HG02571 (cell line): ENCODE data around the gene NPS.

ENCODE experiments used
- ATAC-seq: cut with Tn5 transposase; IDR thresholded peaks from one replicate; pipeline ENCODE4 v1.9.1; 2021; ENCODE audit warnings: mild to moderate bottlenecking, moderate library complexity; ENCODE audit not compliant: unreplicated experiment

NPS gene

GRCh38 chr10:127549009-127549408, at the start of gene NPS:
NPS (plus strand) TSS chr10:127549309; CDS start chr10:127549369, 60 bp downstream.
- no peak for ATAC-seq

DNA sequence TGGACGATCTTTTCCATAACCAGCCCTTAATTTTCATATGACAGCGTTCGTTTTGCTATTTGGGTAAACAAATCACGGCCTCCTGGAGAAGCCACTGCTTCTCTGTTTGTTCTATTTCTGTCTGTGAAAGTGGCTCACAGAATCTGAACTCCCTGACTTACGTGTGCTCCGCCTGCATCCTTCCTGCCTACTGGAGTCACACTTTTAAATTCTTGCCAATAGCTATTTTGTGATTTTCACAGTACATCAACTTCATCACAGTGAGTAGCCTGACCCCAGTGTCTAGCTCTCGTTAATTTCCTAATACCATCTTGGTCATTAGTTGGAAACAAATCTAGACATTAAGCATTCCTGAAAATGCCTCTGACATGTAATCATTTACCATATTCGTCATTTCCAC, 49.0 kb upstream of the NPS start:
- no peak for ATAC-seq

DNA sequence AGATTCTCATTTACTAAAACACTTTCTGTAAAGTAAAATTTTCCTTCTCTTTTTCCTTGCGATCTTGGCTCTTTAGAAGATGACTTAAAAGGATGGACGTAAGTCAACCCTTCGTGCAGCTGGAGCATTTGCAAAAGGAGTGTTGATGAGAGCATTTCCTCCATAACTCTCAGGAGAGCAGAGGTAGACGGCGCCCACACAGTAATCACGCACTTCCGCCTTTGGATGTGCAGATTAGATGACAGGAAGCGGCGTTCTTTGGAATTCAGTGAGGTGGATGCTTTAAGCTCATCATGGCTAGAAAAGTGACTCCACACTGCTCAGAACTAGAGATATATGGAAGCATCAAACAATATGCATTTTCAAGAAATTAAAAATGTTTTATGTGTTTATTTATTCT, 43.0 kb upstream of the NPS start:
- no peak for ATAC-seq

DNA sequence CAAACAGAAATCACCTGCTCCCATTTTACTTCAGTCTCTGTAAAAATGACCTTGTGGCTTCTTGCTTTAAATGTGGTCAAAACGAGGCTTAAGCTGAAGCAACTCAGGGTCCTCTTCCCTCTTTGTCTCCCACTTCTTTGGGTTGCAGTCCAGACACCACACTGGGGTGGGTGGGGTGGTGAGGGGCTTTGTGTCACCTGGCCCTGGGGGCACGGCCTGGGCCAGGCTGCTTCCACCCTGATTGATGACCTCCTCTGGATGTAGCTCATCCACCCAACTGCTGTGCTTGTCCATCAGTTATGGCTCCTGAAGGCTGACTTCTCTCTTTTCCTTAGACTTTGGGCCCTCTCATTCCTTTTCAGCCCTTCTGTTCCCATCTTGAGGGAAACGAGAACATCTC, 26.8 kb upstream of the NPS start:
- ATAC-seq: no peak

DNA sequence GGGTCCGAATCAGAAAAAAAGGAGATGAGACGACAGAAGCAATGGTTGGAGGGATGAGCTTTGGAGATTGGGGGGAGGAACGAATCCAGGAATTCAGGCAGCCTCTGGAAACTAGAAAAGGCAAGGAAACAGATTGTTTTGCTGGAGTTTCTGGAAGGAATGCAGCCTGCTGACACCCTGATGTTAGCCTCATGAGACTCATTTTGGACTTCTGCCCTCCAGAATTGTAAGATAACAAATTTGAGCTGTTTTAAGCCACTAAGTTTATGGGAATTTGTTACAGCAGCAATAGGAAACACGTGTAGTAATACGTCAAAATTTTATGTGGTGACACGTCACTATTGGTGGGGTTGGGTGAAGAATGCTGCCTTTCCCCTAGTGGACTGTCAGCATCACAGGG, 25.6 kb upstream of the NPS start:
- ATAC-seq: no peak

GRCh38 chr10:127524229-127524628, 24.9 kb upstream of the NPS start:
- no peak for ATAC-seq

- no peak for ATAC-seq
Observed at GRCh38 chr10:127524908-127525665, 24.0 kb upstream of the NPS start.

- ATAC-seq: no peak
Observed at GRCh38 chr10:127525686-127526085, 23.4 kb upstream of the NPS start.

DNA sequence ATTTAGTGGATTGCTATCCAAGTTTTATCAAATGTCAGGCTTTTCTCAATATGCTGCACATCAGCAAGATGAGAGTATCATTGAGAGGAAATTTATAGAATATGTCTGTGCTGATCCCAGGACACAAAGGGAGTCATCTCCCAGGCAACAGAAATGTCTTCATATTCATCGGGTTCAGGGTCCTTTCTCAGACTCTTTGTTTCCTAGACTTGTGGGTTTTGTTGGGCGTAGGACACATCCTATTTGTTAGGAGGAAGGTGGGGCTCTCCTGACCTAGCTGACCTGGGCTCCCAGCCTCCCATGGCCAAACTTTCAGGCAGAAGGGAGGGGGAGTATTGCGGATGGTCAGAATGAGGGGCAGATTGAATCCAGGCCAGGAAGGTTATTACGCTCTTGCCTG, 22.9 kb upstream of the NPS start:
- ATAC-seq: no peak

- ATAC-seq: no peak
Observed at GRCh38 chr10:127527320-127527719, 21.8 kb upstream of the NPS start.

DNA sequence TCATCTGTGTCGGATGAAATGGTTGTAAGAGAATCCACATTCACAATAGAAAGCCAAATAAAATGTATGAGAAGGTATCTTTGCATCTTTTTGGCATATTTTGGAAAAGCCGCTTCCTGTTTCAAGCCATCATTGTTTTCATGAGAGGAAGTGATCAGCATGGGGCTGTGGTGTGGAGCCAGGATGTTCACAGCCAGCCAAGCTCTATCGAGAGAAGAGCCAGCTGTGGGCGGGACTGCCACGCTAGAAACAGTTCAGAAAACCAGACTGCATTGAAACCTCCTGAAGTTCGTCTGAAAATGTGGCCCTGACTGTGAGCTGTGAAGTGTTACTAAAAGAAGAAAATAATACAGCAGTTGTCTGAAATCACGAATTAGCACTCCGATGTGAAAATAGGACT, 21.2 kb upstream of the NPS start:
- ATAC-seq: no peak

DNA sequence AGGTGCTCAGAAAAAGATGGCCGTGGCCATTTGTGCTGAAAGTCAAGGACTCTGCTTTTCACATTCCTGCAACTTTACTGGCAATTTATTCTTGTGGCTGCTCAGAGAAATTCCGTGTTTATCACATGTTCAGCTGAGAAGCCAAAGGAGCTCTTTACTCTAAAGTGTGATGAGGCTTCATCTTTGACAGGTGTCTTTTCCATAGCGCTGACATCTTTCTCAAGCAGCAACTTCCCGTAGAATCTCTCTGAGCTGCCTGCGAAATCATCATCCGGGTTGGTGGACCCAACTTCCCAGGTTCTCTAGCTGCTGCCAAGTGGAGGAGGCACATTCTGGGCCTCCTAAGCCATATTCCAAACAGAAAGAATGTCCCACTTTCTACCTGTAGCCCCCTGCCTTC, 16.9 kb upstream of the NPS start:
- no peak for ATAC-seq

- no peak for ATAC-seq
Observed at GRCh38 chr10:127532659-127533058, 16.4 kb upstream of the NPS start.

DNA sequence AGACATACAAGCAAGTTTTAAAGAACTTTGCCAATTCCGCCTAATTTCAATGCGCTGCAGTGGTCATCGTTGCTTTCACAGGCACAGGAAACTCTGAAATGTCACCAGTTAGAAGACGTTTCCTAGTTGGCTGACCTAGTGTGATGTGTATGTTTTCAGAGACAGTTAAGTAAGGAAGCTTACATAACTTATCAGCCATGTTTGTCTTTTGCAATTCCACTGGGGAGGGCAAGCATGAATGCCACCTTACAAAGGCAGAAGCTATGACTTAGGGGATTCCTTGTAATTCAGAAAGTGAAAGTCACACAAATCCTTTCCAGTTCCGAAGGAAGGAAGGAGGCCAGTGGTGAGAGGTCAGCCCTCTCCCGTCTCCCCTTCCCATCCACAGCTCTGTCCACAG, 15.0 kb upstream of the NPS start:
- no peak for ATAC-seq

DNA sequence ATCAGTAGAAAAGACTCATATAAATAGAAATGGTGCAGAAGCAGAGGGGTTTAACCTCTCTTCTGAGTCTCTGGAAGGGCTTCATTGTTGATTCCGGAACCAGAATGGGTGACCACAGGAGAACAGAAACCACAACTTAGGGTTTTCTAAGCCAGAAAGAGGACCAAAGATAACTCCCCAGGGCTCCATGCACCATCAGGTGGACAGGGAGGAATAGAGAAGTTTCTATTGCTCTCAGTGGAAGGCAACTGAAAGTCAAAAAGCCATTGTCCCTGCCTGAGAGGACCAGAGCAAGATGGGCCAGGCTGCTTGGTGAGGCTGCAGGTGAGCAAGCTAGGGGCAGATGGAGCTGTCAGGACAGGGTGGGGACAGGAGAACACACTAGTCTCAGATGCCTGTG, 14.6 kb upstream of the NPS start:
- ATAC-seq: no peak

DNA sequence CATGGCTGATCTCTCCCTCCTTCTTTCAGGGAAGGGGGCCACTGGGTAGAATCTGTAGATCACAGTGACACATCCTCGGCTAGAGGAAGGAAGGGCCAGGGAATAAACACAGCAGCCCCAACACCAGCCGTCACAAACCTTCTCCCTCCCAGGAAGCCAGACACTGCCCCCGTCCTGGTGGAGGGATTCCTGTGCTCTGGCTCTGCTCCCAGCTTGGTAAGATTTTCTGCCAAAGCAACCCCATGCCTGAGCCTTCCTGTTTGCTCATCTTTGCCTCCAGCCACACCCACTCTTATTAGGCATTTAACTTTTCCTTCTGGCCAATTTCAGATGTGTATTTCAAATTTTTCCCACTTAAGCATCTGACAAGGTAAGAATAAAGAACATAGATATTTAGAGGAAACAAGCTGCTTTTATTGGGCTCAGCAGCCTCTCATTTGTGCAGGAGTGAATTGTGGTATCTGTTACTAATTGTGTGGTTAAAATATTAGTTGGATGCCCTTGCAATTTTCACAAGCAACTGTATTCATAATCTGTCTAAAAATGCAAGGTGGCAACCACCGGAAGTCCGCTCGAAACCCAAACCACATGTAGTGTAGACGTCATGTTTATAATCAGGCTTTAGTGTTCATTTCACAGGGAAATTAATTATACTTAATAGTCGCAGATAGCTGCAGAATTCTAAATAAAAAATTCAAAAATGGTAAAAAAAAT, 13.2 kb upstream of the NPS start:
- ATAC-seq: no peak

DNA sequence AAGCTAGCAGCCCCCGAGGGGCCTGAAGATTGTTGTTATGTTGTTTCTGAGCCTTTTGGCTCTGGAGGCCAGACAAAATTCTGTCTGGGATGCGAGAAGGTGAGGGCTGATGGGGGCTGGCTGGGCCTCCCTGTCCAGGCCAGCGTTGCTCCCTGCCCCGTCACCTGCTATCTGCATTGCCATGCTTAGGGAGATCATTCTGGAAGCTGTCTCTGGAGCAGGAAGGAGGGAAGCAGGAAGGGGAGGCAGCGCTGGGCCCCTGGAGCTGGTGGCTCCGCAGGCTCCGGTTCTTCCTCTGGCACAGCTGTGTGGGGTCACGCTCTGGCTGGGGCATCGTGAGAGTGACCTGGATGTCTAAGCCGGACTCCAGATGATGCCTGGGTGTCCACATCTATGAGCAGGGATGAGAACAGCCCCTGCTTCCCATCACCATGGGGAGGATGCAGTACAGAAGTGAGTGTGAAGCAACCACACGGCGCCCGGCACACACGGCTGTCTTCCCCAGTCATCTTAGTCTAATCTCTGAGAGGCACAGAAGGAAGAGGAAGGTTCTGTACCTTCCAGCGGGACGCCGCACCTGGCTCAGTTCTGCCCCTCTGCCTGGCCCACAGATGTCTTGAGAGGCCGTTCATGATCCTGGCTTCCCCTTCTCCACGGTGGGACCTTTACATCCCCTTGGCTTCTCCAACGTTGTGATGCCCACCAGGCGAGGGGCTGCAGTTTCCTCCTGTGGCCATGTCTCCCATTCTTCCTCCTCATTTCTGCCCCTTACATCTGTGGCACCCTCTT, 11.9 kb upstream of the NPS start:
- ATAC-seq: no peak

DNA sequence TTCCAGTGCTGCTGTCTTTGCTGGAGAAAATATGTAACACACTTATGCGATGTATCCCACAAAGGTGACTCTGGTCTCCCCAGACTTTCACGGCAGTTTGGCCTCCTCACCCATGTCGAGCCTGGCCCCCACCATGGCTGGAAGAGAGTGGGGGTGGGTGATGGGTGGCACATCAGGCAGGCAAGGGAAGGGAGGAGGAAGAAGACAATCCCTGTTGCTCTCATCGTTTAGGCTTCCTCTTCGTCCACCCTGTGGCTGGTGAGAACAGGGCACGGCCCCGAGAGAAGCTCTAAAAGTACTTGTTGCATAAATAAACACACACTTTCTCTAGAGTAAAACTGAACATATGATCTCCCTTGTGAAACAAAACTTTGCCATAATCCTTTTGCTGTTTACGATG, 11.2 kb upstream of the NPS start:
- no peak for ATAC-seq

DNA sequence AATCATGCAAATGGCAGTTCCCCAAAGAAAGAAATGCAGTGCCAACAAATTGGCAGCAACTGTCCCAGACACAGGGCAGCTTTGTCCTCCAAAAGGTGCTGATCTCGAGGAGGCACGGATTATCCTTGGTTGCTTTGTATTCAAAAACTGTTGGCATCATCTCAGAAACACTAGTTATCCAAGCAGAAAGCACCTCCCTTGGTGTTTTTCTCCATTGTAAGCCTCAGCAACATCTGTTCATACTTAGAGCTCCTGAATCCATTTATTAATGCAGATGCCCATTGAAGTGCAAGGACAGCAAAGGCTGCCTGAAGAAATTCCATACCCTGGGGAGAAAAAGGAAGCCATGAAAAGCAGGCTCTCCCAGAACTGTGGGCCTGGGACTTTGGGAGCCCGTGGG, 1.1 kb upstream of the NPS start:
- ATAC-seq: no peak

DNA sequence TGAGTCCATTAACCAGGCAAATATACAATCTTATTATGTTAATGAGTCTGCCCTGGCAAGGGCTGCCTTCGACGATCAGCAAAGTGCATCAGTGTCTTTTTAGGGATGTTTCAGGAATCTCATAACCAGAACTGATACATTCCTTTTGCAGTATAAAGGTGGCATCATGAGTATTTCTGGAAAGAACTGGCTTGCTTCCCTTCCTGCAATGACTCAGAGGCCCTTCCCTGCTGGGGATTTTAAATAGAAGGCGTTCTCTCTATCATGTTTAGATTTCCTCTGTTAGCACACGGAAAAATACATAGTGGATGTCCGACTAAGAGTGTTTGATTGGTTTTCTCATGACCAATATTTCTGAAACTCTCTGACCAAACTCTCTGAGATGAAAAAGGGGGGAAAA, 1.8 kb downstream of the NPS start:
- ATAC-seq: no peak

DNA sequence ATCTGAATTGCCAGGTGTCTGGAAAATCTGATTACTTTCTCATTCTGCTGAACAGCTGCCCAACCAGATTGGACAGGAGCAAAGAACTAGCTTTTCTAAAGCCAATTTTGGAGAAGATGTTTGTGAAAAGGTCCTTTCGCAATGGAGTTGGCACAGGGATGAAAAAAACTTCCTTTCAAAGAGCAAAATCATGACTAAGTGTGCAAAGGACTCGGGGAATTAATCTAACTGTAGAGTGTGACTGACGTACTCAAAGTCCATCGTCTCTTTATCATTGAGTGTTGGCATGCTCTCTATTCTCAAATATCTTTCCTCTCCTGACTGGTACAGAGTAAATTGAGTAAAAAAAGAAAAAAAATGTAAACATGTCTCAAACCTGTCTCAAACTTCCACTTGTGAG, 3.3 kb downstream of the NPS start:
- ATAC-seq: no peak

DNA sequence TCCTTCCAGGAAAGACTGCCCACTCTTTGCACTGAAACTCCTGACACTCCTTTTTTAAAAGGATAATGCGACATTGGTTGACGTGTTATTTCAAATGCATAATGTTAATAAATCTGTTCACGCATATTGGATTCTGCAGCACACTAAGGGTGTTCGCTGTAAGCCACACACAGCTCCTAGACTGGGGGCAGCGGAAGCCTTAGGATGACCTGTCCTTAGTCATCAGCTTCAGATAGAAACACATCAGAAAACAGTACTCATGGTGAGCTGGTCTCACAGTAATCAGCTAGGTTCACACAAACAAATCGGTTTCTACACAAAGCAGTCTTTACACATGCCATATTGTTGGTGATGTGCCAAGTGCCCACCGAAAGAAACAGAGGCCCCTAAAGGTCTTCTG, 4.3 kb downstream of the NPS start:
- ATAC-seq: no peak
